Activated naive CD8-positive, alpha-beta T cell treated with anti-CD3 and anti-CD28 coated beads, Interleukin-2, amount 50 U/mL, for 16 hours (primary cell): ENCODE results near the gene DSN1.
"Not testable (repeated sequence)": the region's sequence is repeated elsewhere in the genome, so short reads cannot be mapped to it uniquely, and the experiment has no call there.

ENCODE experiments used
- DNase-seq: peaks from one replicate; pipeline ENCODE4 v3.0.0-alpha.2; 2020; ENCODE audit warnings: low read depth, low spot score

Gene DSN1, protein sequence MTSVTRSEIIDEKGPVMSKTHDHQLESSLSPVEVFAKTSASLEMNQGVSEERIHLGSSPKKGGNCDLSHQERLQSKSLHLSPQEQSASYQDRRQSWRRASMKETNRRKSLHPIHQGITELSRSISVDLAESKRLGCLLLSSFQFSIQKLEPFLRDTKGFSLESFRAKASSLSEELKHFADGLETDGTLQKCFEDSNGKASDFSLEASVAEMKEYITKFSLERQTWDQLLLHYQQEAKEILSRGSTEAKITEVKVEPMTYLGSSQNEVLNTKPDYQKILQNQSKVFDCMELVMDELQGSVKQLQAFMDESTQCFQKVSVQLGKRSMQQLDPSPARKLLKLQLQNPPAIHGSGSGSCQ

DNA sequence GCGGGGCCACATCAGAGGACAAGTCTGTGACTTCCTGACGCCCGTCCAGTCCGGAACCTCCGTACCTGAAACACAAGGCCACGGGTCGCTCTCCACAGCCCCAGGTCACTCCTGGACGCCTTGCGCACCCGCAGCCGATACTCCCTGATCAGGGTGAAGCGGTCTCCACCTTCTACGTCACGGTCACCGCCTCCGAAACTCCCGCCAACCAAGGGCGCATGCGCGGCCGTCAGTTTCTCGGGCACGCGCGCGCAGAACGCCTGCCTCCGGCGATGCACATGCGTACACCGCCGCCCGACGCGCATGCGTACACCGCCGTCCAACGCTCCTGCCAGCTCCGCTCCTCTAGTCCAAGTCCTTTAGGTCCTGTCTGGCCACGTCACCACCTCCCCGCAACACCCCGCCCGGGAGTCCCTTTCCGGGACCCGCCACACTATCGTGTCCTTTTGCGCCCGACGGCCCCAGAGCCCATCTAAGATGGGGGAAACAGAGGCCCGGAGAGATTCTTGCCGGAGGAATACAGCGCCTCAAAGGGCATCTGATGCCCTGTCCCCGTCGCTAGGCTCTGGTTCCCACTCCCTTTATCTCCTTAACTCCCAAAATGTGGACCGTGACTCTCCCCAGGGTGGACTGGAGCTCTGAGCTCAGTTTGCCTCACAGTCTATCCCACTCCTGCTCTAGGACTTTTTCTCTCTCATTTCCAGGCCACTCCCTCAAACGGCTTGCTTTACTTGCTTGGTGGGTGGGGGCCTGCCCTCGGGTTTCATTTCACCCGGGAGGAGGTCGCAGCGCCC lies at the start of gene DSN1:
Gene DSN1 (minus strand): TSS at position 167 of the 794 bp plus-strand sequence. CDS start 2,305 bp downstream, outside the sequence.
- DNase-seq = peak; percentile 92

DNA sequence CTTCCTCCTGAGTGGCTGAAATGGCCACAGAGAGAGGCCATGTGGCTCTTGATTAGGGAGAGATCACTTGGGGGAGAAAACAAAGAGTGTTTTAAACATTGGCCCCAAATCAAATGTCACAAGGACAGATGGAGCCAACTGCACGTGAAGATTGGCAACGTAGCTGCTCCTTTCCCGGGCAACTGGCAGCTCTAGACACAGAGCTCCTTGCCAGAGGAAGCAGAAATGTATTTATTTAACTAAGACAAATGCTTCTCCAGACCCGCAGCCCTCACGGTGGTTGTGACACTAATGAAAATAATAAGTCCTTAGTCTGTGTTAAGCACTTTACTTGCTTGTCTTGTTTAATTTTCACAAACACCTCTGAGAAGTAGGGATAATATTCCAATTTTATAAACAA lies 49.6 kb upstream of the DSN1 start:
- DNase-seq = no peak

DNA sequence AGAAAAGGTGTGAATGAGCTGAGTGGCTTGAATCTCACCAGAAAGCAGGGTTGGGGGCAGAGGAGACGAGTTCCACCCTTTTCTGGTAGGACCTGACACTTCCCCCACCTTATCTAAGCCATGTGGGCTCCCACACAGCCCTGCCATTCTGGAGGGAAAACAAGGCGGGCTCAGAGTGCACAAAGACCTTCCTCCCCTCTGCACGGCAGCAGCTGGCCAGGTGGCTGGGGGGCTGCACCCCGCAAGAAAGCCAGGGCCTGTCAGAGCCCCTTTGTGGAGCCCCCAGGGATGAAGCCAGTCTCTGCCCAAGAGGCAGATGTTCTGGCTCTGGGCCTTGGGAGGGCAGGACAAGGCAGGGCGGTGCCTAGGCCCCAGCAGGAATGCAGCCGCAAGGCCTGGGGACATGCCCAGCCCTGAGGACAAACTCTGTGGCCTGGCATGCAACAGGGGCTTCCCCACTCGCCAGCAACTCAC lies 48.4 kb upstream of the DSN1 start:
- no peak for DNase-seq

DNA sequence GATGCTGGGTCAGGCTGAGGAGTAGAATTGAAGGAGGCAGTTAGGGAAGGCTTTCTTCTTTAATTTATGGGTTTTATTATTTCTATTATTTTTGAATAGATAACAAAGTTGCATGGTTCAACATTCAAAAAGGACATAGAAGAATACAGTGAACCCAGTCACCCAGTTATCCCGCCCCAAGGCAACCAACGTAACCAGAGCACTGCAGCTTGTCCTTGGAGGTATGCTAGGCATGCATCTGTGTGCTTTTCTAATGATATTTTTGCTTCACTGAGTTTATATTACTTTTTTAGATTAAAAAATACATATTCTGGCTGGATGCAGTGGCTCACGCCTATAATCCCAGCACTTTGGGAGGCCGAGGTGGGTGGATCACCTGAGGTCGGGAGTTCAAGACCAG lies 47.4 kb upstream of the DSN1 start:
- no peak for DNase-seq

DNA sequence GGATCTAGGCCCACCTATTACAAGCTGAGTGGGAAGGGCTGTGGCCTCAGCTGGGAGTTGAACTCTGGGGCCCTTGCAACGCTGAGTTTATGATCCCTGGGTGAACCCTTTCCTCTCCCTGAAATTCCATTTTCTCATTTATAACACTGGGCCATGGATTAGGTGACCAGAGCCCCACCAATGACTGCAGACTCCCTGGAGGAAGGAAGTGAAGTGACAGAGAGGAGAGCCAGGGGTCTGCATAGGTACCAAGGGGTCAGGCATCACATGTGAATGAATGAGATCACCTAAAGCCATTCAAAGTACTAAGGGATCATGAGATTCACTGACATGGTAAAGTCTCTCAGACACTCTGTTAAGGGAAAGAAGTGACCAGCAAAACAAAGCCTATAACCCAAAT lies 46.5 kb upstream of the DSN1 start:
- no peak for DNase-seq

DNA sequence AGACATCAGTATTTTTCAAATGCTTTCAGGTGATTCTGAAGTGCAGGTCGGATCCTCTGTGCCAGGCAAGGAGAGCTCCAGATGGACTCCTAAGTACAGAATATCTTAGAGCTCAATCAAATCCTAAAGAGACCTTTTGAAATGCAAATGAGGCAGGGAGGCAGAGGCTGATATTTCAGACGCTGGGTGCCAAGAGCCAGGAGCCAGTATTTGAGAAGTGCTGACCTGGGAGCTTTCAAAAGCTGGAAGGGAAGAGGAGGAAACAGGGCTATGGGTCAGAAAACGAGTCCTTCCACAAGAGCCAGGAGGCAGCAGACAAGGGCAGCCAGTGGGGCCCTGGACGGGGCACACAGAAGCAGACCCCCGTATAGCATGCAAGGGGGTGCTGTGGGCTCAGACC lies 46.1 kb upstream of the DSN1 start:
- DNase-seq = no peak

DNA sequence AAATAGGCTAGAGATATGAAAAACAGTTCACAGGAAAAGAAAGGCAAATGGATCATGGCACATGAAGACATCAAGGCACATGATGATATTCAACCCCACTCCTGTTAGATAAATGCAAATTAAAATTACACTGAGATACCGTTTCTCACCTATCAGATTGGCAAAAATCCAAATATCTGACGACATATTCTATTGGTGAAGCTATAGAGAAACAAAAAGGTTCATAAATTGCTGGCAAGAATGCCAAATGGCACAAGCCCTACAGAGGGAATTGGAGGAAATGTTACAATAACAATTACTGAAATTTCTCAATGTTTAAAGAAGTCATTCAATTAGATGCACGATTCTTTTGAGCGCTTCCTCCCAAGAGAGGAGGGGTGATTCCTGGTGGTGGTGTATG lies 45.3 kb upstream of the DSN1 start:
- no peak for DNase-seq

DNA sequence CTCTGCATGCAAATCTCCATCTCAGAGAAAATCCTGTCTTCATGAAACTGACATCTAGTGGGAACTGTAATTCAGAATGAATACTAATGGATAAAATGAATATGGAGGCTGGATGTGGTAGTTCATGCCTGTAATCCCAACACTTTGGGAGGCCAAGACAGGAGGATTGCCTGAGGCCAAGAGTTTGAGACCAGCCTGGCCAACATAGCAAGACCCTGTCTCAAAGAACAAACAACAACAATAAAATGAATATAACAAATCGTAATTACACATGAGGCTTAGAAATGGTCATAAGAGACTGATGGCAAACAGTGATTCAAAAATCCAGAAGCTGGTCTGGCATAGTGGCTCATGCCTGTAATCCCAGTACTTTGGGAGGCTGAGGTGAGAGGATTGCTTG lies 44.6 kb upstream of the DSN1 start:
- DNase-seq = no peak

DNA sequence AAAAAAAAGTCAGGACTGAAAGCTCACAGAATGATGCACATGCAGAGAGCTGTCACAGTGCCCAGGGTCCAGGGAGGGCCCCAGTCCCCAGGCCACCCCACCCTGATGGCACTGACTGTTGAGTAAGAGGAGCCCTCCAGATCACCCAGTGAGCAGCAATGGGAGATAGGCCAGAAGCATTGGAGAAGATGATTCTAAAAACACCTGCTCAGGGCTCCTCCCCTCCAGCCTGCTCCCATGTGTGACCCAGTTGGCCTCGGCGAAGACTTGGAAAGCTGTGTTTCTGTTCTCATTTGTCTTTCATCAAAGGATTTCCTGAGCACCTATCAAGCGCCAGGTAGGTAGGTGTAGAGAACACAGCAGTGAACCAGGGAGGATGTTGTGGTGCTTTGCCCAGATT lies 43.9 kb upstream of the DSN1 start:
- DNase-seq = no peak

DNA sequence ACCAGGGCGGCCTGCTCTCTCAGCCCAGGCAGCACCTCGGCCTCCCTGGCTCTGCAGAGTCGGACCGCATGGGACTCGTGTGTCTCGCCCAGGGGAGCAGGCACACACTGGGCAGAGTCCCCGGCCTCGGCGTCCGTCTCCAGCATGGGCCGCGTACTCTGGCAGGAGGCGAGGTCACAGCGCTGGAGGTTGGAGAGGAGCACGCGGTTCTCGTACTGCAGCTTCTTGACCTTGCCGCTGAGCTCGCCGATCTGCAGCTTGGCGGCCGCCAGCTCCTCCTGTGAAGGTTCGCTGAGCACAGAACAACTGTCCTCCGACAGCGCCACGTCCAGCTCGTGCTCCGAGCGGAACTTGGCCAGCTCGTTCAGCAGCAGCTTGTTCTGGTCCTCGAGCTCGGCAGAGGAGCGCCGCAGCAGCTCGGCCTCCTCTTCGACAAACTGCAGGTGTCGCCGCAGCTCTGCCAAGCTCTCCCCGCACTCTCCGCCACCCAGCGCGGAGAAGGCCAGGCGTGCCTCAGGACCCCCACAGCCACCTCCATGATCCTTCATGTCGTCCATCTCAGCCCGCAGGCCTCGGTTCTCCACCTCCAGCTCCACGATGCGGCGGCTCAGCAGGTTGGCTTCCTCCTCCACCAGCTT lies 42.0 kb upstream of the DSN1 start:
- DNase-seq = no peak

DNA sequence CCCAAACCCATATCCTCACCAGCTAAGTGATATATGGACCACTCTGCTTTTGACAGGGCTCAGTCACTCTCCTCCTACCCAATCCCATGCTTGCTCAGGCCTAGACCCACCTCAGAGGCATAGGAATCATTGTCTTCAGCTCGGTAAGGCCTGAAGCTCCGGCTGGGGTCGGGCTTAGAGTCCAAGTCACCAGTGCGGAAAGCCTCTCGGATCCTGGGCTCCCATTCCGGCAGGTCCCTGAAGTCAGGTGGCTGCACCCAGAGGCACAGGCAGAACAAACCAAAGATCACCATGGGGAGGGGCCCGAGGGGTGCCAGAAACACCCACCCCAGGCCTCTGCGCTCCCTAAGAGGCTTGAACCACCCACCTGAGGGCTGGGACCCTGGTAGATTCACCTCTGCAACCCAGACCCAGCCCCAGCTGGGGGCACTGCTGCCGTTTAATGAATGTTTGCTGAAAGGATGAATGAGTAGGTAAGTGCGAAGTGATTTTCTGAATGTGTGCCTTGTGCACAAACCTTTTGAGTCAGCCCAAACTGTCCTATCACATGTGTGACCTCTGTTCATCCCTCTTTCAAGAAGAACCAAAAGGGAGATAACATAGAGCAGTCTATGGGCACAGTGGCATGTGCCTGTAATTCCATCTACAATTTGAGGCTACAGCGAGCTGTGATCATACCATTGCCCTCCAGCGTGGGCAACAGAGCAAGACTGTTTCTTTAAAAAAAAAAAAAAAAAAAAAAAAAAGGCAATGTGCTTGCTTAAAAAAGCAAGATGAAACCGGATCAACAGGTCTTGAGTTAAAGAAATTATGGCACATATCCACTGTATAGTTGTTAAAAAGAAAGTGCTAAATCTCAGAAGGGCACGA lies 39.3 kb upstream of the DSN1 start:
- DNase-seq = no peak

DNA sequence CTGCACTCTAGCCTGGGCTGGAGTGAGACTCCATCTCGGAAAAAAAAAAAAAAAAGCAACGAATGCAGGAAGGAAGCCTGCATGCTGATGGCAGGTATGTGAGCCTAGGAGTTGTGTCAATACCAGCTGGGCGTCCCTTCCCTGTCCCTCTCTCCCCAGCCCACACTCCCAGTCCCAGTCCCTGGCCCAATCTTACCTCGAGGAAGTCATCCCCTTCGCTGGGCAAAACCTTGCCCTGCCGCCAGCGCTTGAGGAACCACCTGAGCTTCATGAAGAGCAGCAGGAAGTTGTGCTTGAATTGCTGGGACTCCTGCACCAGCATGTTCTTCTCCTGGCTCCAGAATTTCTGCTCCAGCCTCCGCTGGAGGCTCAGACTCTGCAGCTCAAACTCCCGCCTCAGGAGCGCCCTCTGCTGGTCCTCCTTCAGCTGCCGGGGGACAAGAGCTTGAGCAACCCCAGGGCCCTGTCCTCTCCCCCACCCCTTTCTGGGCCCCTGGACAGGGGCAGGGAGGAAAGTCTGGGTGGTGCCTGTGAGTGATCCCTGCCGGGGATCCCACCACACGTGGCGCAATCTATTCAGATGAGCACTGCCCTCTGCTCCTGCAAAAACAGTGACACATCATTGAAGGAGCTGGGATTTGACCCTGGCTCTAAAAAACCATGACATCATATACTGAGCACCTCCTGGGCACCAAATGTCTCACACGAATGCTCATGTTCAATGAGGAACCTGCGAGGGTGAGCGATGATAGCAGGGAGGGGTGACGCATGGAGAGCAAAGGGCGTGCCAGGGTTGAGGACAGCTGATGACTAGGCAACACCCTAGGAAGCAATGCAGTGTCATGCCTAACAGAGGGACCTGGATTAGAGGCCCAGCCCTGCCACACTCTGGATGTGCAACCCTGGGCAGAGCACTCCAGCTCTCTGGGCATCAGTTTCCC lies 35.0 kb upstream of the DSN1 start:
- peak; percentile 47 for DNase-seq

DNA sequence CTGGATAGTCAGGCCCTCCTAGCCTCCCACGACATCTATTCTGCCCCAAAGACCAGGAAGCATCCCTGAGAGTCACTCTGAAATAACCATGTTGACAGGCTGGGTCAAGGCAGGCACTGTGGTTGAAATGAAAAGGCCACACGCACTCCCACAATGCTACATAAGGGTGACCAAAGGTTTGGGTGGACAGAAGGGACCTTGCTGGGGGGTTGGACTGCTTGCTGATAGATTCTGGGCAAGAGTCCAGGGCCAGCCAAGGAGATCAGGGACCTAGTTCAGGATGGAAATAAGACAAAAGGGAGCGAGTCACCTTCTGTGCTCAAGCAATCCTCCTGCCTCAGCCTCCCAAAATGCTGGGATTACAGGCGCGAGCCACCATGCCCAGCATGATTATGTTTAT lies 32.5 kb upstream of the DSN1 start:
- no peak for DNase-seq

DNA sequence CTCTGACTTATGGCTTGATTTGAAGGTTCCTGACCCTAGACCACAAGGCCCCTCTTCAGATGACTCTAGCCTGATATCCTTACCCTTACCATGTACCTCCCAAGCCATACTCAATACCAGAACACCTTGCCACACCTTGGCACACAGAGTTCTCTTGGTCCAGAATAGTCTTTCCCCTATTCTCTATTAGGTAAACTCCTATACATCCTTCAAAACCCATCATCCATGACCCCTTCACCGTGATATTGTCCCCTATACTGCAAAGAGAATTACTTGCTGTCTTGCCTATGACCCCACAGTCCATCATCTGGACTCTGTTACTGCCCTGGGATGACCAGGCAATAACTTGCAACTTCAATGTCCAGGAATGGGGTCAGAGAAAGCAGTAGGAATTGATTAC lies 31.8 kb upstream of the DSN1 start:
- no peak for DNase-seq

DNA sequence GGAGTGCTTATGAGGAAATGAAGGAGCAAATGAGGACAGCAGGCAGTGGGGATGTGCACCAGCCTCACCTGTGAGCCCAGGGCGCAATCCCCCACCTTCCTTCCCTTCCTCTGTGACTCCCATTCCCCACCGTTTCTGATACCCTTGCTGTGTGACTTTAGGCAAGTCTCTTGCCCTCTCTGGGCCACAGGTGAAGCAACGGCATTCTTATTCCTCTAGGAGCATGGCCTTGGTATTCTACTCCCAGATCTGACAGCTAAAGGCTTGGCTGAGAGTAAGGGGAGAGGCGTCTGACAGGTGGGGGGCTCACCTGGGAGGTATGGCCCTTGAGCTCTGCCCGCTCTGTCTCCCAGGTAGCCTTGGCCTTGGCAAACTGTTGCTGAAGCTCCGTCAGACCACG lies 30.9 kb upstream of the DSN1 start:
- DNase-seq = no peak

DNA sequence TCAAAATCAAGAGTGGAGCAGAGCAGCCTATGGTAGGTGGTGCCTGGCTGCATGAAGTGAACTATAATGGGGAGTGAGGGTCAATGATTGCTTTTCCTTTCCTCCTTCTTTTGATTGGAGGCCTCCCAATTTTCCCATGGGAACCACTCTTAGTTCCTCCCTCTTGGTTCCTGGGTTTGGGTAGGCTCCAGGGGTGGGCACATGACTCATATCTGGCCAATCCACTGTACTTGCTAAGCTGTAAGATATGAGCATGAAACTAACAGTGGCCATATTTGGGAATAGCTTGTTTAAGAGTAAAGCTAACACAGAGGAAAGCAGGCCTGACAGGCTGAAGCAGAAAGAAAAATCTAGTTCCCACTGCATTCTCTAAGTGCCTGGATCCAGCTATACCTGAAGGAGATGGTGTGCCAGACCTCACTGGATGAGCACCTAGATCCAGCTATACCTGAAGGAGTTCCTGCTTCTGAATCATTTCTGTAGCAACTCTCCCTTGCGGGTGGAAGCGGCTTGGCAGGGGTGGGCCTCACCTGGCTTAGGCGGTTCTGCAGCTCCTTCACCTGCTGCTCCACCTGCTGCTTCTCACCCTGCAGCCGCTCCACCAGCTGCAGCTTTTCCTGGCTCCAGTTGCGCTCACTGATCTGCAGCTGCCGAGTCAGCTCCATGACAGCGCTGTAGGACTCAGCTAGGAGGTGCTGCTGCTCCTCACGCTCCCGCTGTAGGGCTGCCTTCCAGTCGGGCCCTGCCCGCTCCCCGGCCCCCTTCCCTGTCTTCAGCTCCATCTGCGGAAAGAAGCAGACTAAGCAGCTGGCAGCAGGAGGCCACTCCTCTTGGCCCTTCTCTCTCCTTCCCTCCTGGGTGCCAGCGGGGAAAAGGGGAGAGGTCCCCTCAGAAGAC lies 29.0 kb upstream of the DSN1 start:
- no peak for DNase-seq

DNA sequence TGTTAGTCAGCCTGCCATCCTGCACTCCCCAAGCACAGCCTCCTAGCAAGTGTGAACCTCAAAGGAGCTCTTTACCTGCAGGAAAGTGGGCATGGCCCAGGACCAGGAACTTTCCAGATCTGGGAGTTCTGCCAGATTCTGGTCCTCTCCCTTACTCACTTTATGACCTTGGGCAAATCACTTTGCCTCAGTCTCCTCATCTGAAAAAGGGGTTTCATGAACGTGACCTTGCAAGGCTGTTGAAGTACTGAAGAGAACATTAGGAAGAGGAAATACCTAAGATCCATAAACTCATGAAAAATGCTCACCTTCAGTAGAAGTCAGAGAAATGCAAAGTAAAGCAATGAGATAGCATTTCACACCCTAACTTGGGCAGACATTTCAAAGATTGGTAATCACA lies 26.8 kb upstream of the DSN1 start:
- DNase-seq = no peak

DNA sequence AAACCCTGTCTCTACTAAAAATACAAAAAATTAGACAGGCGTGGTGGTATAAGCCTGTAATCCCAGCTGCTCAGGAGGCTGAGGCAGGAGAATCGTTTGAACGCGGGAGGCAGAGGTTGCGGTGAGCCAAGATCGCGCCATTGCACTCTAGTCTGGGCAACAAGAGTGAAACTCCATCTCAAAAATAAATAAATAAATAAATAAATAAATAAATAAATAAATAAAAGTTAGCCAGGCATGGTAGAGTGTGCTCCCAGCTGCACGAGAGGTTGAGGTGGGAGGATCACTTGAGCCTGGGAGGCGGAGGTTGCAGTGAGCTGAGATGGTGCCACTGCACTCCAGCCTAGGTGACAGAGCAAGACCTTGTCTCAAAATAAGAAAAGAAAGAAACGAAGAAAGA lies 25.8 kb upstream of the DSN1 start:
- DNase-seq = not testable (repeated sequence)

DNA sequence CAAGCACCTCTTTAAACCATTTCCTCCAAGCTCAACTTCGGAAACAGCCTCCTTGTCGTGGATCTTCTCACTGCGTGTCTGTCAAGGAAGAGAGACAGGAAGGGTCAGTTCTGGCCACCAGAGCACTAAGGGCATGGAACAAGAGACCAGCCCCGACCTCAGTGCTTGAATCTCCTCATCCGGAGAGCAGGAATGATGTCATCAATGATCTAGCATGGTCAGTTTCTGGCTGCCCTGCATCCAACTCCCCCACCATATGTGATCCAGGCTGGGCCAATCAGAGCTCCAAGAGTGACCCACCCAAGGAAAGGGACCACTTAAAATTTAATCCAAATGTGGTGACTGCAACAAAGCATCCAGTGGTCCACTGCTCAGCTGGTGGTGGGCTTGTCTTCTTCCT lies 23.3 kb upstream of the DSN1 start:
- no peak for DNase-seq
